ENCODE results near the gene CNKSR3.

The CNKSR3 gene

GRCh38 chr6:154353626-154354025, 156.9 kb downstream of the CNKSR3 start:
- Mint-ChIP-seq H3K9me3 (peaks cover under 1% of the 10 kb centered on the region), H3K4me3 (no peak overlapping the region), H3K27me3 (ENCODE audit: low read depth) (peaks cover 32% of the 10 kb centered on the region), H3K36me3 (ENCODE audit: low read depth) (no peaks in the 10 kb centered on the region), H3K27ac (no peak overlapping the region), H3K4me1 (ENCODE audit: low read depth) (peaks cover 3% of the 10 kb centered on the region)

- H3K27me3 Mint-ChIP-seq (ENCODE audit: low read depth), result peaks cover 29% of the 10 kb centered on the region
- H3K27ac Mint-ChIP-seq, result no peak overlapping the region
- H3K4me3 Mint-ChIP-seq, result no peak overlapping the region
- H3K9me3 Mint-ChIP-seq, result peaks cover 4% of the 10 kb centered on the region
- peaks cover 3% of the 10 kb centered on the region for H3K4me1 Mint-ChIP-seq (ENCODE audit: low read depth)
- no peaks in the 10 kb centered on the region for H3K36me3 Mint-ChIP-seq (ENCODE audit: low read depth)
Observed at GRCh38 chr6:154352898-154353585, 157.4 kb downstream of the CNKSR3 start.

- no peak overlapping the region for H3K27ac Mint-ChIP-seq
- peaks cover 21% of the 10 kb centered on the region for H3K27me3 Mint-ChIP-seq (ENCODE audit: low read depth)
Observed at GRCh38 chr6:154350293-154350692, 160.2 kb downstream of the CNKSR3 start.

DNA sequence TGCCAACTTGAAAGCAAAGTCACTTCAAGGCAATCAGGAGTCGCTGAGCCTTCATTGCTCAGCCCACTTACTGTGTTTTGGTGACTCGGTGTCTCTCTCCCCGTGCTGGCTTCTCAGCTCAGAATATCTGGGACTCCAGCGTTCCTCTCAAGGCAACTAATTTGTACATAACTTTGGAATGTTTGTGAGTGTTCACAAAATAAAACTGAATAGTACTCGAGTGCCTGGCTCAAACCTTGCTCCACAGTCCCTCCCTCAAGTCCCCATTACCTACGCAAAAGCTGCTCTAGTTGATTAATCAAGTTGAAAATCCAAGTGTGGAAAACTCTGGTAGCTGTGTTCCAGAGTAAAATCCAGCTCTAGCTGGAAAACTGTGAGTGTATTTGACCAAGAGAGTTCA, 162.5 kb downstream of the CNKSR3 start:
- H3K27me3 Mint-ChIP-seq (ENCODE audit: low read depth), result peaks cover 7% of the 10 kb centered on the region
- H3K9me3 Mint-ChIP-seq, result peaks cover 20% of the 10 kb centered on the region

More at GRCh38 chr6:154350293-154350692, 160.2 kb downstream of the CNKSR3 start:
- Mint-ChIP-seq H3K4me1 (ENCODE audit: low read depth) (peaks cover 3% of the 10 kb centered on the region), H3K4me3 (no peak overlapping the region), H3K9me3 (peaks cover 14% of the 10 kb centered on the region), H3K36me3 (ENCODE audit: low read depth) (no peaks in the 10 kb centered on the region)

GRCh38 chr6:154345811-154346210, 164.7 kb downstream of the CNKSR3 start:
- Mint-ChIP-seq H3K4me1 (ENCODE audit: low read depth) (no peaks in the 10 kb centered on the region), H3K27me3 (ENCODE audit: low read depth) (no peaks in the 10 kb centered on the region), H3K4me3 (no peak overlapping the region), H3K9me3 (peaks cover 20% of the 10 kb centered on the region), H3K36me3 (ENCODE audit: low read depth) (no peaks in the 10 kb centered on the region), H3K27ac (no peak overlapping the region)

More for the DNA sequence above, 162.5 kb downstream of the CNKSR3 start:
- no peaks in the 10 kb centered on the region for H3K36me3 Mint-ChIP-seq (ENCODE audit: low read depth)
- H3K4me3 Mint-ChIP-seq, result no peak overlapping the region
- H3K27ac Mint-ChIP-seq, result no peak overlapping the region
- H3K4me1 Mint-ChIP-seq (ENCODE audit: low read depth), result peaks cover 1% of the 10 kb centered on the region

DNA sequence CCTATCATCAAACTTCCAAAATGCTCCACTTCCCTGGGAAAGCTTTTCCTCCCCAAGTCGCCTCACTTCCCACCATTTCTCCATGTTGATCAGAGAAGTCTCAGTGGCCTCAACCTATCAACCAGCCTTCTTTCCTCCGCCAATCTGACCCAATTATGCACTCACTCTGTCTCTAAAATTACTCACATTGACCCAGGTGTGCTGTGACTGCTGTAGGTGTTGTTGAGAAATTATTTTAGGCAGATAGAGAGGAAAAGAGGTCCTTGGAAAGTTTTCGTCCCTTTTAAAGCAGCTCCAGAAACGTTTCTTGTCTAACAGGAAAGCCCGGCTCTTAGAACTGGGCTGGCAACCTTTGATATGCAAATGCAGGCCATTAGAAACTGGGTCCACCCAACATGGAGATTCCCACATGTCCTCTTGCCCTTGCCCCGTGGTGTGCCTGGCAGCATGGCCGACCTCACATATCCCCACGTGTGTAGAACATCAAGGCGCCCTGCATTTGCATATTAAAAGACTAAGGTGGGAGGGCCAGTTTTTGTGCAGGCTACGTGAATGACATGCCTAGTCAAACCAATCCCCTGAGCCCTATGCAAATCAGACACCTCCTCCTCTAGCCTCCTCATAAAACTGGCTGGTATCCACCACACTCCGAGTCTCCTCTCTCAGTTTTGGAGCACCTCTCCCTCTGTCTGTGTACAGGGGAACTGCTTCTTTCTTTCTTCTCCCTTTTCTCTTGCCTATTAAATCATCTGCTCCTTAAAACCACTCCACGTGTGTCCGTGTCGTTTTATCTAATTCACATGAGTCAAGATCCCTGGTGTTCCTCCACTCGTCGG, 166.8 kb downstream of the CNKSR3 start:
- H3K27ac Mint-ChIP-seq, result no peak overlapping the region
- no peaks in the 10 kb centered on the region for H3K4me1 Mint-ChIP-seq (ENCODE audit: low read depth)
- no peaks in the 10 kb centered on the region for H3K27me3 Mint-ChIP-seq (ENCODE audit: low read depth)
- H3K9me3 Mint-ChIP-seq, result peaks cover 20% of the 10 kb centered on the region
- no peaks in the 10 kb centered on the region for H3K36me3 Mint-ChIP-seq (ENCODE audit: low read depth)
- no peak overlapping the region for H3K4me3 Mint-ChIP-seq

- H3K4me3 Mint-ChIP-seq, result no peak overlapping the region
- H3K4me1 Mint-ChIP-seq (ENCODE audit: low read depth), result no peaks in the 10 kb centered on the region
- no peak overlapping the region for H3K27ac Mint-ChIP-seq
- peaks cover 15% of the 10 kb centered on the region for H3K9me3 Mint-ChIP-seq
- H3K36me3 Mint-ChIP-seq (ENCODE audit: low read depth), result no peaks in the 10 kb centered on the region
- no peaks in the 10 kb centered on the region for H3K27me3 Mint-ChIP-seq (ENCODE audit: low read depth)
Observed at GRCh38 chr6:154341871-154342270, 168.6 kb downstream of the CNKSR3 start.

DNA sequence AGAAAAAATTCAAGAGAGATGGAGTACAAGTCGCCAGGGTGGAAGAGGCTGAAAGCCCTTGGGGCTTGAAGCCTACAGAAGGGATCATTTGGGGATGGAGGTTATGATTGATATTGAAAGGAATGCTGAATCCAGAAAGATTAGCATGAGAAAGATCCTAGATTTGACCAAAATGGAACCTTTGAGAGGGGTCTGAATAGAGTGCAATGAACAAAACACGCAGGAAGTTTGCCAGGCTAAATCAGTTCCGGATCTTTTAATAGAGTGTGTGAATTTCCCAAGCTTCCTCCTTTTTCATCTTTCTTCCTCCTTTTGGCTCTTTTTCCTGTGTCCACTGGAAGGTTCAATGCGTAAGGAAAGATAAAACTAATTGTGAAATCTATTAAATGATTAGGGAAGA, 169.1 kb downstream of the CNKSR3 start:
- Mint-ChIP-seq H3K27ac (no peak overlapping the region), H3K4me1 (ENCODE audit: low read depth) (no peaks in the 10 kb centered on the region), H3K4me3 (no peak overlapping the region), H3K27me3 (ENCODE audit: low read depth) (no peaks in the 10 kb centered on the region), H3K36me3 (ENCODE audit: low read depth) (no peaks in the 10 kb centered on the region), H3K9me3 (peaks cover 10% of the 10 kb centered on the region)

Measured in T-helper 1 cell treated with Interleukin-12 subunit alpha and Interleukin-12 subunit beta and Interleukin-4 antibody, amounts not matched to agents 30 μg/mL and 1 μg/mL, for 36 hours (primary cell).